Tibial artery (tissue), 4 donors: ENCODE data around the gene MTCL1.
A peak's percentile ranks its signal among the peaks of the same experiment; 100 is the strongest.

Experiments used
- DNase-seq, 2 donors: peaks; one replicate each; pipeline ENCODE4 v3.0.0-alpha.2; 2019
- H3K27ac ChIP-seq, 2 donors: fragments of 200-600 bp; sonication (generic) in 1 of 2; 1 replicate in 1 of 2; 2 replicates in 1 of 2; pipeline ENCODE4 v1.5.1; 2018 to 2019; ENCODE audit warnings: mild to moderate bottlenecking in 1 of 2
- H3K27me3 ChIP-seq, 2 donors: fragments of 200-600 bp; sonication (generic) in 1 of 2; one replicate each; pipeline versions ENCODE4 v1.5.1 to v1.6.0; 2016 to 2019
- H3K36me3 ChIP-seq, 3 donors: fragments of 200-600 bp; sonication (generic) in 2 of 3; one replicate each; pipeline ENCODE4 v1.5.1; 2016 to 2019; ENCODE audit warnings: mild to moderate bottlenecking in 2 of 3
- H3K4me1 ChIP-seq, 4 donors: fragments of 200-600 bp; sonication (generic) in 2 of 4; 1 replicate in 3 of 4; 2 replicates in 1 of 4; pipeline ENCODE4 v1.5.1; 2016 to 2019
- H3K4me3 ChIP-seq, 2 donors: fragments of 200-600 bp; sonication (generic) in 1 of 2; 1 replicate in 1 of 2; 2 replicates in 1 of 2; pipeline ENCODE4 v1.5.1; 2018 to 2019; ENCODE audit warnings: mild to moderate bottlenecking in 2 of 2
- H3K9me3 ChIP-seq, 3 donors: fragments of 200-600 bp; sonication (generic) in 1 of 3; one replicate each; pipeline ENCODE4 v1.5.1; 2016 to 2019
- intact Hi-C: fragments of 100-400 bp; cut with DNase I; formaldehyde crosslinking; loops from one replicate; pipeline ENCODE4 v1.15.0; 2023; ENCODE audit warnings: low total_unique reads
- TF ChIP-seq, protein P1 (sequence below), 2 experiments: fragments of 200-600 bp in 1 of 2; fragments of 450-650 bp in 1 of 2; IDR thresholded peaks; one replicate each; pipeline ENCODE4 v1.5.1; 2017 to 2019; ENCODE audit warnings: antibody characterized with exemption in 2 of 2, mild to moderate bottlenecking in 1 of 2, moderate library complexity in 1 of 2

Gene MTCL1

DNA sequence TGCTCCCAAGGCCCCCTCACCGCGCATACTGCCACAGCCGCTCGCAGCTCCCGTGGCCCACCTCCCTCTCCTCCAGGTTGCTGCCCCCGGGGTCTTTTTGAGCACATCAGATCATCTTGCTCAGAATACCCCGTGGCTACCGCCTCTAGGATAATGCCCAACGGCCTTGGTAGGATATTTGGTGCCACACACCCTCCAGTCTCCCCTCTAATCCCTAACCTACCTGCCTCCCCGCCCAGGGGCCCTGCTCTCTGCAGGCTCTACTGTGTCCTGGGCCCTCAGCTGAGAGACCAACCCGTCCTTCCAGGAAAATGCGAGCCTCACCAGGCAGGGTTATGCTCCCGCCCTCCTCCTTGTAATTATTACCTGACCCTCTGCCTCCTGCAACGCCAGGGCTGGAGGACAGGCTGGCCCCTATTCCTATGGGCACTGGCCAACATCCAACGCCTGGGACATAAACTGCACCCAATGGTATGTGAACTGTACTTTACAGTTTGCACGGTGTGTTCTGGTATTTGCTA, 1.5 kb upstream of the MTCL1 start:
- intact Hi-C loops, result no loop called here
- TF ChIP-seq, protein P1, sequence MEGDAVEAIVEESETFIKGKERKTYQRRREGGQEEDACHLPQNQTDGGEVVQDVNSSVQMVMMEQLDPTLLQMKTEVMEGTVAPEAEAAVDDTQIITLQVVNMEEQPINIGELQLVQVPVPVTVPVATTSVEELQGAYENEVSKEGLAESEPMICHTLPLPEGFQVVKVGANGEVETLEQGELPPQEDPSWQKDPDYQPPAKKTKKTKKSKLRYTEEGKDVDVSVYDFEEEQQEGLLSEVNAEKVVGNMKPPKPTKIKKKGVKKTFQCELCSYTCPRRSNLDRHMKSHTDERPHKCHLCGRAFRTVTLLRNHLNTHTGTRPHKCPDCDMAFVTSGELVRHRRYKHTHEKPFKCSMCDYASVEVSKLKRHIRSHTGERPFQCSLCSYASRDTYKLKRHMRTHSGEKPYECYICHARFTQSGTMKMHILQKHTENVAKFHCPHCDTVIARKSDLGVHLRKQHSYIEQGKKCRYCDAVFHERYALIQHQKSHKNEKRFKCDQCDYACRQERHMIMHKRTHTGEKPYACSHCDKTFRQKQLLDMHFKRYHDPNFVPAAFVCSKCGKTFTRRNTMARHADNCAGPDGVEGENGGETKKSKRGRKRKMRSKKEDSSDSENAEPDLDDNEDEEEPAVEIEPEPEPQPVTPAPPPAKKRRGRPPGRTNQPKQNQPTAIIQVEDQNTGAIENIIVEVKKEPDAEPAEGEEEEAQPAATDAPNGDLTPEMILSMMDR (IDR thresholded peaks at IDR 0.05), result no peak
- peak overlapping the region; percentile 65 to 68 for H3K4me3 ChIP-seq
- H3K9me3 ChIP-seq, result no peaks in the 10 kb centered on the region
- H3K36me3 ChIP-seq, result no peaks in the 10 kb centered on the region
- no peak for DNase-seq
- H3K27ac ChIP-seq, result peak overlapping the region; percentile 85 to 94
- peaks cover 0 to 23% (median 20%) of the 10 kb centered on the region in 4 donors for H3K4me1 ChIP-seq
- H3K27me3 ChIP-seq, result no peaks in the 10 kb centered on the region

DNA sequence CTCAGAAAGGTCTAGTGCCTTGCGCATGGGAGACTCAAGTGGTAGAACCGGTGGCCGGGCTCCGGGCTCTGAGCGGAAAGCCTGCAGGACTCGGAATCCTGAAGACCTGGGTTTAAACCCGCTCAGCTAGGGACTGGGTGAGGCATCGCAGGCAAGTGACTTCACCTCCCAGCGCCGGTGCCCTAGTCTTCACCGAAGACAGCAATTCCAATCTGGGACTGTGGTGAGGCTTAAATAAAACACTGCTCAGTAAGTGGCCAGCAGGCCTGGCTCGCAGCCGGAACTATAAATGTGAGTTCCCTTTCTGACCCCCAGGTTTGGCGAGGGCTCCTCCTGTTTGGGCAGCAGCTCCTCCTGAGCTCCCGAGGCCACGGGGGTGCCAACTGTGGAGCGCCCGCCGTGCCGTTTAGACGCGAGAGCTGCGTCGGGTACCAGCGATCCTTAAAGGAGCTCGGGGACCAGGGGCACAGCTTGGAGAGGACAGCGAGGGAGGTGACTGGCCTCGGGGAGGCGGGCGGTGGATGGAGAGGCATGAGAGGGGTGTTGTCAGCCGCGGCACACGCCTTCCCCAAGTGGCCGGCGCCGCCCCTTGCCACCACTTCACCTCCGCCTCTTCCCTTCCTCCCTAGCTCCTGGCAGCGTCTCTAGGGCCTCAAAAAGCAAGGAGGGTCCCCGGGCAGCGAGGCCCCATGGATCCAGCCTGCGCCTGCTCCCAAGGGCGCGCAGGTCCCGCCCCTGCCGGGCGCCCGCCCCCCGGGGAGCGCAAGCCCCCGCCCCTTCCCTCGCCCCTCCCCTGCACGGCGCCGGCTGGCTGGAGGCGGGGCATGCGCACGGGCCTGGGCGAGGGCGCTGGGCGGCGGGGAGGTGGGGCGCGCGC, 757 bp upstream of the MTCL1 start:
- Histone ChIP-seq H3K36me3 (no peaks in the 10 kb centered on the region), H3K9me3 (no peaks in the 10 kb centered on the region), H3K4me1 (peaks cover 0 to 23% (median 20%) of the 10 kb centered on the region in 4 donors), H3K4me3 (peak overlapping the region; percentile 65 to 68), H3K27me3 (no peaks in the 10 kb centered on the region), H3K27ac (peak overlapping the region; percentile 85 to 94)
- DNase-seq, result peak; percentile 84 to 92
- TF ChIP-seq, protein P1 (IDR thresholded peaks at IDR 0.05), result no peak
- intact Hi-C loops, result no loop called here

DNA sequence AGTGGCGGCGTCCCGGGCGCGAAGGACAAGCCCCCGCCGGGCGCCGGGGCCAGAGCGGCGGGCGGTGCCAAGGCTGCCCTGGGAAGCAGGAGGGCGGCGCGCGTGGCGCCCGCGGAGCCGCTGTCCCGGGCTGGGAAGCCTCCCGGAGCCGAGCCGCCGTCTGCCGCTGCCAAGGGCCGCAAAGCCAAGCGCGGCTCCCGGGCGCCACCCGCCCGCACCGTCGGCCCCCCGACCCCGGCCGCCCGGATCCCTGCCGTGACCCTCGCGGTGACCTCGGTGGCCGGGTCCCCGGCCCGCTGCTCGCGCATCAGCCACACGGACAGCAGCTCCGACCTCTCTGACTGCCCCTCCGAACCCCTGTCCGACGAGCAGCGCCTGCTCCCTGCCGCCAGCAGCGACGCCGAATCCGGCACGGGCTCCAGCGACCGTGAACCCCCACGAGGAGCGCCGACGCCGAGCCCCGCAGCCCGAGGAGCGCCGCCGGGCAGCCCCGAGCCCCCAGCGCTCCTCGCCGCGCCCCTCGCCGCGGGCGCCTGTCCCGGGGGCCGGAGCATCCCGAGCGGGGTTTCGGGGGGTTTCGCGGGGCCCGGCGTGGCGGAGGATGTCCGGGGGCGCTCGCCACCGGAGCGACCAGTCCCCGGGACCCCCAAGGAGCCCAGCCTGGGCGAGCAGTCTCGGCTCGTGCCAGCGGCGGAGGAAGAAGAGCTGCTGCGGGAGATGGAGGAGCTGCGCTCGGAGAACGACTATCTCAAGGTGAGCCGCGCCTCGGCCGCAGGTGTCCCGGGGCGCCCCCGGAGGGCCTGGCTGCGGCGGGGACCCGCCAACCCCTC, 820 bp downstream of the MTCL1 start:
- DNase-seq, result no peak
- peaks cover 0 to 23% (median 20%) of the 10 kb centered on the region in 4 donors for H3K4me1 ChIP-seq
- peak overlapping the region; percentile 65 to 68 for H3K4me3 ChIP-seq
- no peaks in the 10 kb centered on the region for H3K27me3 ChIP-seq
- no peaks in the 10 kb centered on the region for H3K36me3 ChIP-seq
- TF ChIP-seq, protein P1 (IDR thresholded peaks at IDR 0.05), result no peak
- H3K27ac ChIP-seq, result peak overlapping the region; percentile 63 to 73
- no peaks in the 10 kb centered on the region for H3K9me3 ChIP-seq
- intact Hi-C loops, result no loop called here

DNA sequence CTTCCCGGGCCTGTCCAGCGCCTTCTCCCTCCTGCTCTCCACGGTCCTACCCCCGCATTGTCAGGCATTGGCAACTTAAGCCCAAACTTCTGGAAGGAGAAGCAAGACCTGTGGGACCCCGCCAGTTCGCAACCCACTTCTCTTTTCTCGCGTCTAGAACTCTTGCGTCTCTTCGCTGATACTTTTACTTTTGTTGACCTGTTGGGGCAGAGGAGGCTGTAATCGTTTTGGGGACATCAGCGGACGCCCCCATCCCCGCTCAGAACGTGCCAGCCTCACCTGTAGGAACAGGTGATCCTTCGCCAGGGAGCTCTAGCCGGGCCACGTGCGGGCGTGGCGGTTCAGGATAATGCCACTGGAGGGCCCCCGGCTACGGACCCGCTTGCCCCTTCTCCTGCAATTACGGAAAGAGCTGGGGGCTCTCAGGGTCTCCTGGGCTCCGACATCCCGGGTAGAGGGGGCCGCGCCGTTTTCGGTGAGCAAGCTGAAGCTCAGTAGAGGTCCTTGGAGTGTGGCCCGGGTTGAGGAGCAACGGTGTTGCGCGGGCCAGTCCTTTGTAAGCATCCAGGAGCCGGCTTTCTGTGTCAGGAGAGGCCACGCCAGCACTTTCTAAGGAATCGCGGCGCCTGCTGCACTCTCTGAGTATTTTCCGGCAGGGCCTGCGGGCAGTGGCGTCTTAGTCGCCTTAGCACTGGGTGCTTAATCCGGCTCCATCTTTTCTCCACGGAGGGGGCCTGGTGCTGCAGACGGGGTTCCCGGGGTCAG, 1.6 kb downstream of the MTCL1 start:
- Histone ChIP-seq H3K4me3 (peak overlapping the region; percentile 65 to 68), H3K4me1 (peaks cover 0 to 23% (median 20%) of the 10 kb centered on the region in 4 donors), H3K27me3 (no peaks in the 10 kb centered on the region), H3K9me3 (no peaks in the 10 kb centered on the region), H3K36me3 (no peaks in the 10 kb centered on the region), H3K27ac (peak overlapping the region; percentile 63 to 73)
- peak; percentile 36 to 67 for DNase-seq
- intact Hi-C loops, result no loop called here
- TF ChIP-seq, protein P1 (IDR thresholded peaks at IDR 0.05), result no peak
